ENCODE measurements around the gene SLC25A30.
A peak's percentile ranks its signal among the peaks of the same experiment; 100 is the strongest.
"Not testable (repeated sequence)": the region's sequence is repeated elsewhere in the genome, so short reads cannot be mapped to it uniquely, and the experiment has no call there.

The SLC25A30 gene

DNA sequence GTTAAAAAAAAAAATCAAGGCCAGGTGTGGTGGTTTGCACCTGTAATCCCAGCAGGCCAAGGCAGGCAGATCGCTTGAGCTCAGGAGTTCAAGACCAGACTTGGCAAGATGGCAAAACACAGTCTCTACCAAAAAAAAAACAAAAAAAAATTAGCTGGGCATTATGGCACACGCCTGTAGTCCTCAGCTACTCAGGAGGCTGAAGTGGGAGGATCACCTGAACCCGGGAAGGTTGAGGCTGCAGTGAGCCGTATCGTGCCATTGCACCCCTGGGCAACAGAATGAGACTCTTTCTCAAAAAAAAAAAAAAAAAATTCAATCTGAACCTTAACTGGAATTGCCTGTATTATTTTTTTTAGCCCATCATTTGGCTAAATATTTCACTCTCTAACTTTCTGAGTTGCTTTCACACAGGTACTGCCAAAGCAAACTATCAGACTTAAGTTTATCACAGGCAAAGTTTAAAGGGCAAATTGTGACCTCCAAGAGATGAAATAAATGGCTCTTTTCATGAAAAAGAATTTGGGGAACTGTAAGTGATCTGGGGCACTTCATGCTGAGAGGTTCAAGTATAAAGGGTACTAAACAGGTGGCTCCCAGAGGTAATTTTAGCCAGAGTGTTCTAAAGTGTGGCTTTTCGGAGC lies 14.7 kb upstream of the SLC25A30 start:
- DNase-seq = no peak

DNA sequence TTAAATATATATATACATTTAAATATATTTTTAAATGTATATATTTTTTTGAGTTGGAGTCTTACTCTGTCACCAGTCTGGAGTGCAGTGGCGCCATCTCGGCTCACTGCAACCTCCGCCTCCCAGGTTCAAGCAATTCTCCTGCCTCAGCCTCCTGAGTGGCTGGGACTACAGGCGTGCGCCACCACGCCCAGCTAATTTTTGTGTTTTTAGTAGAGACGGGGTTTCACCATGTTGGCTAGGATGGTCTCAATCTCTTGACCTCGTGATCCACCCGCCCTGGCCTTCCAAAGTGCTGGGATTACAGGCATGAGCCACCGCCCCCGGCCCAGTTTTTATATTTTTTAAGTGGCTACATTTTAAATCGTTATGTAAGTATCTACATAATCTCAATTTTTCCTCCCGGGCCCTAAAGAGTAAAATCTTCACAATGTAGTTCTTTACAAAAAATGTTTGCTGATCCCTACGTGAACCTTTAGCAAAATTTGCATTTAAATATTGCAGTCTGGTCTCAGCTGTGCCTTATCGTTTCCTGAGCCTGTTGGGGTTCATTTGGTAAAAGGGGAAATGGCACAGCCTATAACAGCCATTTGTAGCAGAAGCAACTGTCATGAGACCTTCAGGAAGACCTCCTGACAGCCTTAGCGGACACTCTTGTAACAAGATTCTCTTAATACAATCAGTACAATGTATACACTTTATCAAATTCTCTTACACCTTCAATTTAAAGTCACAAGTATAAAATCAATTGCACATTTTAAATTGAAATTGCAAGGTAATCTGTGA lies 8.1 kb upstream of the SLC25A30 start:
- DNase-seq = peak; percentile 72

DNA sequence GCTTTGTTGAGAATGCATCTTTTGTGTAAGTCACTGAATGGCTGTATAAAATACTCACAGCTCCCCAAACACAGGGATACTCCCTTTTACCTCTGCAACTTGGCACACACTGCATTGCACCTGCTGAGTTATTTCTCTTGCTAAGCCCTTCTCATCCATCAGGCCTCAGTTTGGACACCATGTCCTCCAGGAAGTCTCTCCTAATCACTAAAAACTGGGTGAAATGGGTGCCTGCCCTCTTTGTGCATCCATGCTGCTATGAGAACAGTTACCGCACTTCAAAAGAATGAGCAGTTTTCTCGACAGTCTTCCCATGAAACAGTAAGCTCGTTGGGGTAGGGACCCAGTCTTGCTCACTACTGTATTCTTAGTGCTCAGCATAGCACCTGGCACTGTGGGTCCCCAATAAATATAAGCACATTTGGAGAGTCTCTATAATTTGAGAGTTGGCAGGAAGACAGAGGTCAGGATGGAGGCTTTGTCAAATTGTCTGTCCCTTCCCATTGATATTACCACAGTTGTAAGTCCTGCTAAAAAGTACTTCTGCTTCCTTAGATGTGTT lies 4.6 kb upstream of the SLC25A30 start:
- peak; percentile 61 for DNase-seq

DNA sequence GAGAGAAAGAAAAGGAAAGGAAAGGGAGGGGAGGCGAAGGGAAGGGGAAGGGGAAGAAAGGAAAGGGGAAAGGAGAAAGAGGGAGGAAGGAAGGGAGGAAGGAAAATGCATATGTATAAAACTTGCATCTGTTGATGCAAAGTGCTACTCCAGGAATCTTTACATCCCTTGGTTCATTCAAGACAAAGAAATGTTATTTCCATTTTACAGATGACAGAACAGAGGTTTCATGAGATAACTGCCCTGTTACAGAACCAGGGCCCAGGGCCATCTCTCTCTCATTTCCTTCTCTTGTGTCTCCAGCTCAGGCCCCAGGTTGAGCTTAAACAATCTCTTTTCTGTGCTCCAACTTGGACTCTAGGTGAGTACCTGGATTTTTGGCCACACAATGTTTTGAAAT lies 1.8 kb upstream of the SLC25A30 start:
- DNase-seq = no peak

DNA sequence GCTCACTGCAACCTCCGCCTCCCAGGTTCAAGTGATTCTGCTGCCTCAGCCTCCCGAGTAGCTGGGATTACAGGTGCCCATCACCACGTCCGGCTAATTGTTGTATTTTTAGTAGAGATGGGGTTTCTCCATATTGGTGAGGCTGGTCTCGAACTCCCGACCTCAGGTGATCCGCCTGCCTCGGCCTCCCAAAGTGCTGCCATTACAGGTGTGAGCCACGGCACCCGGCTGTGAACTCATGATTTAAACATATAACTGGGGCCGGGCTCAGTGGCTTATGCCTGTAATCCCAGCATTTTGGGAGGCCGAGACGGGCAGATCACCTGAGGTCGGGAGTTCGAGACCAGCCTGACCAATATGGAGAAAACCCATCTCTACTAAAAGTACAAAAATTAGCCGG lies 1.2 kb upstream of the SLC25A30 start:
- DNase-seq = not testable (repeated sequence)

DNA sequence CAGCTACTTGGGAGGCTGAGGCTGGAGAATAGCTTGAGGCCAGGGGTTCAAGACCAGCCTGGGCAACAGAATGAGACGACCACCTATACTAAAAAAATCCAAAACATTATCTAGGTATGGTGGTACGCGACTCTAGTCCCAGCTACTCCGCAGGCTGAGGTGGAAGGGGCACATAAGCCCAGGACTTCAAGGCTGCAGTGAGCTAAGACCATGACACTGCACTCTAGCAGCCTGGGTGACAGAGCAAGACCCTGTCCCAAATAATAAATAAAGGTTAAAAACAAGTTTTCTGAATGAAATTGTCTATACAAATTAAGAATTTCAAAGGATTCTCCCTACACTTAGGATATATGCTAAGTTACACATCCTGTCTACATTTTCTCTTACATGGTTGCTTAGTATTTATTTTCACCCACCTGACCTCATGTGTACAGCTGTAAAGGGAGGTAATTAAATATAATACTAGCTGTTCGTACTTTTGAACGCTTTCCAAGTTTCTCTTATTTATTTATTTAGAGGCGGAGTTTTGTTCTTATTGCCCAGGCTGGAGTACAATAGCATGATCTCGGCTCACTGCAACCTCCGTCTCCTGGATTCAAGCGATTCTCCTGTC lies 1.6 kb downstream of the SLC25A30 start:
- no peak for DNase-seq

DNA sequence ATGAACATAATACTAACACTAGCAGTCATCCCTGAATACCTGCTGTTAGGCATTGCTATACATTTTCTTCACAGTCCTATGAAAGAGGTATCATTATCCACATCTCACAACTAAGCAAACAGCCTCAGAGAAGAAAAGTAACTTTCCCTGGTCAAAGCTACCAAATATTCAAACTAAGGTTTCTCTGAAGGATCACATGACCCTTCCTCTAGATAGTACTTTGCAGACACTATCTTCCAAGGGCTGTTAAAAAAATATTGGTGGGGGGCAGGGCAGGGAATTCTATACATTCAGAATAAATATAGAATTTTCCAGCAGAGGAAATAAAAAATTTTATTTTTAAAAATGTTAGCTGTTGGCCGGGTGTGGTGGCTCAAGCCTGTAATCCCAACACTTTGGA lies 3.1 kb downstream of the SLC25A30 start:
- DNase-seq = no peak

DNA sequence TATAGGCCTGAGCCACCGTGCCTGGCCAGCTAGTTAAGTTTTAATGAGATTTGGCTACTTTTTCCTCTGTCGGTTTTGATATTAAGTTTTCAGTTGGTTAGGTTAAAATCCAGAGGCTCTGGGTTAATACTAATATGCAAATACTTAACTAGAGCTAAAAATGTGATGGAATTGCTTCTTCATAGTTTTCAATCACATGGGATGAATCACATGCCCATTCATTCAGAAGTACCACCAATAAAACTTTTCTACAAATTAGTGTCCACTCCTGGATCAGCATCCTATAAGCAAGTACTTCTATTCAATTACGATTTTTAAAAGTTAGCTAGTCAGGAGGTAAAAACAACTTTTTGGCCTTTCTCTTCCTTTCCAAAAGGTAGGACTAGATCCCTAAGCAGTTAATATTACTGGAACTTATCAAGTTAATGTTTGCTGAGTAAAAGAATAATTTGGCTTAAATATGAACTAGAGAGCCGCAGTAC lies 4.3 kb downstream of the SLC25A30 start:
- no peak for DNase-seq

DNA sequence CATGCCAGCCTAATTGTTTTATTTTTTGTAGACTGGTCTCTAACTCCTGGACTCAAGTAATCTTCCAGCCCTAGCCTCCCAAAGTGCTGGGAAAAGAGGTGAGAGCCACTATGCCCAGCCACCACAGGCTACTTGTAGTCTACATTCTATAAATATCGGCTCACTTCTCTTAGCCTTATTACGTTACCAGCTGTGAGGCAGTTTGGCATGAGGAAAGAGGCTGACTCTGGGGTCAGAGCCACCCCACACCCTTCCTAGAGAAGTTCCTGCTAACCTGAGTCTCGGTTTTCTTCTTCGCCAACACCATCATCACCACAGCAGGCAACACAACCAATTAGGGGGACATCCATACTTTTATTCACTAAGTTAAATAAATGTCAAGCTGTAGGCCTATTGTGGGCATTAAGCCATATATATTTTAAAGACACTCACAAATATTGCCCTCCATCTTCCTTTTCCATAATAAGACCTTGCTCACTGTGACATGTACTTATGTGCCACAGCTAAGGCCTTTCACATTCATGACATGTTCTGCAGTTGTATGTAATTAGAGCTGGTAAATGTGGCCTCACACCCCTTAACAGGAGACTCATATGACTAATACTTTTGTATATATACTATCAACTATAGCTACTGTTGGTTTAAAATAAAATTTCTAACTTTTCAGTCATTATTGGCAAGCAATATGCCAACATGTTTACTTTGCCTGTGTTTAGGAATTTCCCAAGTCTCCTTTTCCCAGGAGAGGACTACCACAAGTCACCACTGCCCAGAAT lies 5.7 kb downstream of the SLC25A30 start:
- DNase-seq = no peak

DNA sequence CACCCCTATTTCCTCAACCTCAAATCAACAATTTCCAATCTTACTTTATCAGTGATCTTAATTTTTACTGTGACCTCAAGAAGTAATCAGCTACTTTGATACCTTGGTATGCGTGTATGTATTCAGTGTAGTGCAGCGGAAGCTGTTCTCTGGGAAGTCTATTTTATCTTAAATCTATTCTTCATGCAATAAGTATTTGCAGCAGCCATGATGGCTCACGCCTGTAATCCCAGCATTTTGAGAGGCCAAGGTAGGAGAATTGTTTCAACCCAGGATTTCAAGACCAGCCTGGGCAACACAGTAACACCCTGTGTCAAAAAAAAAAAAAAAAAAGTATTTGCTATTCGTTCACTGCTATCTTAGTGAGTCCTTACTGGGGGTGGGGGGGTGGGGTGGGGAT lies 6.5 kb downstream of the SLC25A30 start:
- DNase-seq = no peak

DNA sequence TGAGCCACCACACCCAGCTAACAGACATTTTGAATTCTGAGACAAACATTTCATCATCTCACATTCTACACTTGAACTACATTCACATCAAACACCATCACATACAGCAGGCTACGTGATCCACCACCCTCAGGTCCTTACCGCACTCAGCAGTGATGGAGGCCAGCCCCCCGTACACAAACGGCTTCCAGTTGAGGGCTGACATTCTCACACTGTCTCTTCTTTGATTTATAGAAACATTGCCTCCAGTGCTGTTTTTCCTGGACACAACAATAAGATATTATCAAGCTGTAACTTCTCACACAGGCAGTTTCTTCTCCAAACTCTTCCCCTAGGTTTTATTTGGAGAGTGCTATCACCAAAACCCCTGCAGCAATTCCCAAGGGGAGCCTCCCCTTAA lies 7.0 kb downstream of the SLC25A30 start:
- DNase-seq = no peak

DNA sequence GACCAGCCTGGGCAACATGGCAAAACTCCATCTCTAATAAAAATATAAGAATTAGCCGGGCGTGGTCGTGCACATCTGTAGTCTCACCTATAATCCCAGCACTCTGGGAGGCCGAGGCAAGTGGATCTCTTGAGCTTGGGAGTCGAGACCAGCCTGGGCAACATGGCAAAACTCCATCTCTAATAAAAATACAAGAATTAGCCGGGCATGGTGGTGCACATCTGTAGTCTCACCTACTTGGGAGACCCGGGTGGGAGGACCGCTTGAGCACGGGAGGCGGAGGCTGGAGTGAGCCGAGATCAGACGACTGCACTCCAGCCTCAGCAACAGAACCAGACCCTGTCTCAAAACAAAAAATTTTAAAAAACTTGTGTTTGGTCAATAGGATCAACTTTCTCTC lies 7.7 kb downstream of the SLC25A30 start:
- DNase-seq = no peak

DNA sequence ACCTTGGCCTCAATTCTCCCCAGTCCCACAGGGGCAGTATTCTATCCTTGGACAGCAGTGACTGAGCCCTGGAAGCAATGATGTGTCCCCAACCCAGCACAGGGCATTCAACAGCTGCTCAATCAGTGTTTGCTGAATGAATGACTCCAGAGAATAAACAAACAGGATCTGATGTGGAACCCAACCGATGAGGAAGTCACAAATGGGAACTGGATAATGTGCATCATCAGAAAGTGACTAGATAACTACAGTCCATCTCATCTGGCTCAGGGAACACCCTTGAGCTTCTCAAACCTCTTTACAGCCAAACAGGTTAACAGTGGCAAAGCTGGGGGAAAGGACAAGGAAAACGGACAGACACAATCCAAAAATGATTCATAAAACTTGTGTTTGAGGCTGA lies 8.2 kb downstream of the SLC25A30 start:
- peak; percentile 13 for DNase-seq

DNA sequence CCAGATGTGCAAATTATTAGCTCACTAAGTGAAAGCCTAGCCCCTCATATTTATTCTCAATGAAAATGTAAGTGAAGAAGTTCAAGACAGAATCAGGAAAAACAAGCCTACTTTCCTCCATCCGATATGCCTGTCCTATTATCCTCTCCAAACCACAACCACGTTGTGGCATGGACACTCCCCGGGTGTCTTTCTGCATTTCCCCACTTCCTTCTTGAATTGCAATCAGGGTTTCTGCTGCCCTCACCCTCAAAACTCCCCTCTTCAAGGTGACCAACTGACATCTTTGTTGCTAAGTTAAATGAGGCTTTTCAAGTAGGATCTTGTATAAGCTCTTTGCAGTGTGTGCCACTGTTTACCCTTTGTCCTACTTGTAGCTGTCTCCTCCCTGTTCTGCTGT lies 11.8 kb downstream of the SLC25A30 start:
- no peak for DNase-seq

DNA sequence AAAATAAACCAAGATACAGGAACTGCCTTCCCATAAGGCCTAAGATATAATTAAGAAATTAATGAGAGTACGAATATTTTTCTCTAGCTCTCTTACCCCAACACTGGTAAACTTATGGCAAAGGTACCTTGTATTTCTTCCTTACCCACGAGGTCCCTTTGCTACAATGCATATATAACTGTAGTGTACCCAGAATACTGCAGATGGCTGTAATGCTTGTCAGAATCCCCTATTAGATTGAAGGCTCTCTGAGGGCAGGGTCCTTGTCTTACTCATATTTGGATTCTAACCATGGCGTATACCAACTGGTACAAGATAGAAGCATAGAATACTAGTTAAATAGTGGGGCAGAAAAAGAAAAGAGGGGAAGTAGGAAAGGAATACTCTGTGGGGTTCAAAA lies 15.1 kb downstream of the SLC25A30 start:
- DNase-seq = no peak

DNA sequence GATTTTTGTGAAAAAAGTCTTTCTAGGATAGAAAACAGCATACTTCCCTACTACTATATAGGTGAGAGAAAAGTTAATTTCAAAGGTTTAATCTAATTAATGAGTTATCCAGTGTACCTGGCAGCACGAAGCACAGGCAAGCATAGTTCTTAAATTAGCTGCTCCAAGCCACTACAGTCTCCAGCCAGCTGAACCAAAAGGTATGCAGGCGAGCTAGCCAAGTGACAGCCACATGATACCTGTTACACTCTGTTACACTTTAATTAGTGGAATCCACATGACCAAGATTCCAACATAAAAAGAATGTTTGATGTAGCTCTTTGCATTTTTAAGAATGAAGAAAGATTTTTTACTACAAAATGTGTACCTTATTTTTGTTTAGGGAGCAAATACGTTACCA lies 15.5 kb downstream of the SLC25A30 start:
- DNase-seq = no peak

DNA sequence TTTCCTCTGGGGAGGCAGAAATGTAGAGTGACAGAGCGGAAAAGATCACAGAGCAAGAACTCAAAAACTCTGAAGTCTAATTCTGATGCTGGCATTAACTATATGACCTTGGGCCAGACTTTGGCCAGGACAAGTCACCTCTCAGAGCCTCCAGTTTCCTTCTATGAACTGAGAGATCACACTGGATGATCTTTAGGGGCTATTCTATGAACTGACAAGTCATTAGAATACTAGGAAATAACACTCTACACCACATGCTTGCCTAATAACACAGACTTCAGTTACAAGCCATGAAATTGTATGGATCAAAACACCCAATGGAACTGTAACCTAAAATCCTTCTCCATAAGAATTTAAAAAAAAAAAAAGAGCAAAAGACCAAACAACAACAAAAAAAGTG lies 16.9 kb downstream of the SLC25A30 start:
- no peak for DNase-seq

DNA sequence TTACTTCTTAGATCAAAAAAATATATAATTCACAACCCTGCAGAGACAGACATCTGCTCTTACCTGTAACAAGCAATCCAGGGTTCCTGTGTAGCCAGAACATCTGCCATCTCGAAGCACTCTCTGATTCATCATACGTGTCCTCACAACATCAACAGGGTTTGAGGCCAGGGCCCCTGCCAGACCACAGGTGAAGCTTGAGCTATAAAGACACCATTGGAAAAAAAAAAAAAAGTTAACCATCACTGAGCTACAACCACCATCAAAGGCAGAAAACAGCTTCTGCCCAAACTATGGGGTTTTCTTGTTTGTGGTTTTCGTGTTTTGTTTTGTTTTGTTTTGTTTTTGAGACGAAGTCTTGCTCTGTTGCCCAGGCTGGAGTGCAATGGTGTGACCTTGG lies 19.3 kb downstream of the SLC25A30 start:
- no peak for DNase-seq

DNA sequence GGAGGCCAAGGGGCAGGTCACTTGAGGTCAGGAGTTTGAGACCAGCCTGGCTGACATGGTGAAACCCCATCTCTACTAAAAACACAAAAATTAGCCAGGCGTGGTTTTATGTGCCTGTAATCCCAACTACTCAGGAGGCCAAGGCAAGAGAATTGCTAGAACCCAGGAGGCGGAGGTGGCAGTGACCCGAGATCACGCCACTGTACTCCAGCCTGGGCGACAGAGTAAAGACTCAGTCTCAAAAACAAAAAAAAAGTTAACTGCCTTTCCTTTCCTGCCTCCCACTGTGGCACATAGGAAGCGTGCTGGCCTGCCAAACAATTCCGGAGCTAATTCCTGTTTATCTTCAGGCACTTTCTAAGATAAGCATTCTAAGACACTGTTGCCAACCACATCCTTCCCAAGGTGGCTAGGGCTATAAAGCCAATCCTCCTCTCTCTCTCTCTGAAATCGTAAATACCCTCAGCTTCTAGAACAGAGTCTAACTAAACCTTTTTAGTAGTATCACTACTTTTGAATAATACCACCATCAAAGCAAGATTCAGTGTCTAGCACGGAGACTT lies 21.6 kb downstream of the SLC25A30 start:
- no peak for DNase-seq

DNA sequence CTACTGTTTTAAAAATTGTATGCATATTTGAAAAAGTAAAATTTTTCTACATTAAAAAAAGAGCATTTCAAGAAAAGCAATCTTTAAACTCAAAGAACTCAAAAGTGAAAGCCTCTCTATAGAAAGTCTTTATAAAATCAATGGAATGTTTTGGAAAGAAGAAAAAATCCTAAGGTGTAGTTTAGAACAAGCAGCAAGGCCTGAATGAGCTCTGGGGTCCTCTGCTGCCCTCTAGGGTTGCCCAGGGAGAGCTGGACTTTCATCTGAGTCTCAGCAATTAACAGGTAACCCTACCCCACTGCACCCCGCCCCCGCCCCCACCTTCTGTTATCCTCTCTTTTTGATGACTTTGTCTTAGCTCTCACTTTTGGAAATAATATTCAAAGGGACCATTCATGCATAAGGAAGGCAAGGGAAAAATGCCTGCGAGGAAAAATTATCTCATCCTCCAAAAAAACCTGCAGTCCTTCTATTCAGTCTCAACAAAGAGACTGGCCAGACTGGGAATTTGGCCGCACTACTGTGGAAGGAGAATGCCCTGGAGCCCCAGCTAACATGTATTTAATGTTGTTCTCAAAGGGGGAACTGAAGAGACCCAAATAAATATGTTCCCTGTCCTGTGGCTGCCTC lies 24.1 kb downstream of the SLC25A30 start:
- DNase-seq = peak; percentile 83

DNA sequence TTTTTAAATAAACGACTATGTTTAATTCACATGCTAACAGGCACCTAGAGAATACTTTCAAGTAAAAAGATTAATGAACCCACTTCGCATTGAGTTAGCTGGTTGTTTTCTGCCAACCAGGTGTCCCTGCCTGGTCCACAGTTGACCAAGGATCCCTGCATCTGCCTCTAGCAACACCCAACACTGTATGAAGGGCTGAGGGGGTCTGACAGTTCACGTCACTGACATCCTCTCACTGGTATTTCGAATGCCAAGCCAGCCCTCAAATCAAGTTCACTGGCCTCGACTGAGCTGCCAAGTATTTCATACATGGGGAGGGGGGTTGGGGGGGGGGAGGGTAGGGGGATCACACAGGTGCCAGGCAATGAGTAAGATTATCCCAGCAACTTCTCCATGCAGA lies 25.4 kb downstream of the SLC25A30 start:
- DNase-seq = no peak

DNA sequence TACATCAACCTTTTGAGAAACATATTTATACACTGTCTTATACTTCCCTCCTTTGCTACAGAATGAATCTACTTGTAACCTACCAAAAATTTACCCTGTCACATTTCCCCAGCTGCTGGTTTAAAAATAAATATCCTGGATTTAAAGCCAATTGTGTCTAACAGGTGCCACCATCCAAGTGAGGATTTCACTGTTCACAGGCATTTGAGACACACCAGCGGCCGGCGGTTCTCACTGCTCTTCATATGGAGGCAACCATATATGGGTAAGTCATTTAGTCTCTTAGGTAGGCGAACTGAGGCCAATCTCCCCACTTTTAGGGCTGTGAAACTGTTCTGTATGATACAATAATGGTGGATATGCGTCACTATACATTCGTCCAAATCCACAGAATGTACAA lies 26.2 kb downstream of the SLC25A30 start:
- no peak for DNase-seq

All from NCI-H82 (cell line).